H9 (cell line): Measurements from ENCODE around the gene CHAF1A. TPM values are rescaled to one million over a fixed set of nuclear protein-coding genes. Genes with fewer than 3 reads are reported as not detected.

Source experiments
- DNase-seq: peaks from one replicate; pipeline ENCODE4 v3.0.0-alpha.2; 2017
- H2AFZ ChIP-seq: one replicate; pipeline ENCODE4 v1.6.1; 2013; ENCODE audit warnings: mild to moderate bottlenecking, low read length, control low read depth, moderate library complexity
- H2AK5ac ChIP-seq: 2 replicates; pipeline ENCODE4 v1.6.1; 2013; ENCODE audit warnings: low read length, control low read depth, mixed read lengths; ENCODE audit not compliant: insufficient read length
- H2BK120ac ChIP-seq: one replicate; pipeline ENCODE4 v1.6.1; 2013; ENCODE audit warnings: low read depth, mild to moderate bottlenecking, low read length, control low read depth, inconsistent platforms; ENCODE audit not compliant: poor library complexity, severe bottlenecking
- H2BK12ac ChIP-seq: 2 replicates; pipeline ENCODE4 v1.6.1; 2013; ENCODE audit warnings: low read length, control low read depth, mixed read lengths, low read depth; ENCODE audit not compliant: insufficient read length
- H2BK15ac ChIP-seq: 2 replicates; pipeline ENCODE4 v1.6.1; 2013; ENCODE audit warnings: low read depth, low read length, control low read depth
- H2BK20ac ChIP-seq: one replicate; pipeline ENCODE4 v1.6.1; 2013; ENCODE audit warnings: low read depth, mild to moderate bottlenecking, low read length, control low read depth, inconsistent platforms; ENCODE audit not compliant: poor library complexity, severe bottlenecking
- H2BK5ac ChIP-seq: 2 replicates; pipeline ENCODE4 v1.6.1; 2013; ENCODE audit warnings: low read length, control low read depth, mixed read lengths; ENCODE audit not compliant: insufficient read length
- H3K14ac ChIP-seq: 2 replicates; pipeline ENCODE4 v1.6.1; 2013; ENCODE audit warnings: low read length, control low read depth; ENCODE audit not compliant: insufficient read depth
- H3K18ac ChIP-seq: 2 replicates; pipeline ENCODE4 v1.6.1; 2013; ENCODE audit warnings: low read depth, mild to moderate bottlenecking, mixed read lengths, low read length, control low read depth; ENCODE audit not compliant: insufficient read length
- H3K23ac ChIP-seq: 2 replicates; pipeline ENCODE4 v1.6.1; 2013; ENCODE audit warnings: low read length, control low read depth, mixed read lengths, low read depth; ENCODE audit not compliant: insufficient read length
- H3K23me2 ChIP-seq: 2 replicates; pipeline ENCODE4 v1.6.1; 2013; ENCODE audit warnings: low read depth, mild to moderate bottlenecking, mixed read lengths, low read length, control low read depth; ENCODE audit not compliant: insufficient read length, poor library complexity, severe bottlenecking
- H3K27ac ChIP-seq: 2 replicates; pipeline ENCODE4 v1.5.1; 2013; ENCODE audit warnings: low read length, control low read depth, mixed read lengths, low read depth; ENCODE audit not compliant: insufficient read length
- H3K27me3 ChIP-seq: 2 replicates; pipeline ENCODE4 v1.6.1; 2013; ENCODE audit warnings: low read length, control low read depth, inconsistent platforms; ENCODE audit not compliant: insufficient read depth
- H3K4ac ChIP-seq: 2 replicates; pipeline ENCODE4 v1.6.1; 2013; ENCODE audit warnings: low read depth, mild to moderate bottlenecking, control low read depth, inconsistent platforms, low read length, moderate library complexity
- H3K4me1 ChIP-seq: 2 replicates; pipeline ENCODE4 v1.6.1; 2013; ENCODE audit warnings: low read length, control low read depth, inconsistent platforms; ENCODE audit not compliant: insufficient read depth
- H3K4me2 ChIP-seq: 2 replicates; pipeline ENCODE4 v1.6.1; 2013; ENCODE audit warnings: low read length, control low read depth, mixed read lengths; ENCODE audit not compliant: insufficient read length, insufficient read depth
- H3K56ac ChIP-seq: 2 replicates; pipeline ENCODE4 v1.6.1; 2013; ENCODE audit warnings: low read depth, mild to moderate bottlenecking, mixed read lengths, low read length, control low read depth; ENCODE audit not compliant: insufficient read length
- H3K79me1 ChIP-seq: 2 replicates; pipeline ENCODE4 v1.6.1; 2013; ENCODE audit warnings: low read depth, mild to moderate bottlenecking, moderate library complexity, low read length, control low read depth, inconsistent platforms; ENCODE audit not compliant: insufficient read depth, poor library complexity, severe bottlenecking
- H3K79me2 ChIP-seq: 2 replicates; pipeline ENCODE4 v1.6.1; 2013; ENCODE audit warnings: low read length, control low read depth, inconsistent platforms; ENCODE audit not compliant: insufficient read depth
- H3K9ac ChIP-seq: 2 replicates; pipeline ENCODE4 v1.6.1; 2013; ENCODE audit warnings: low read length, control low read depth, mixed read lengths; ENCODE audit not compliant: insufficient read length; ENCODE audit errors: extremely low read depth
- H3K9me3 ChIP-seq: one replicate; pipeline ENCODE4 v1.6.1; 2013; ENCODE audit warnings: low read depth, low read length, inconsistent platforms; ENCODE audit not compliant: control insufficient read depth
- H3T11ph ChIP-seq: one replicate; pipeline ENCODE4 v1.6.1; 2013; ENCODE audit warnings: mild to moderate bottlenecking, low read length, control low read depth, inconsistent platforms
- H4K20me1 ChIP-seq: one replicate; pipeline ENCODE4 v1.6.1; 2013; ENCODE audit not compliant: control insufficient read depth, insufficient read length, insufficient read depth
- H4K5ac ChIP-seq: 2 replicates; pipeline ENCODE4 v1.6.1; 2013; ENCODE audit warnings: low read depth, mild to moderate bottlenecking, mixed read lengths, low read length, control low read depth; ENCODE audit not compliant: insufficient read length
- H4K8ac ChIP-seq: replicated peaks from 2 replicates; pipeline ENCODE4 v1.6.1; 2013; ENCODE audit warnings: low read length, control low read depth, mixed read lengths, low read depth; ENCODE audit not compliant: insufficient read length
- H4K91ac ChIP-seq: 2 replicates; pipeline ENCODE4 v1.6.1; 2013; ENCODE audit warnings: low read depth, mild to moderate bottlenecking, moderate library complexity, mixed read lengths, low read length, control low read depth; ENCODE audit not compliant: insufficient read length
- H3K27ac Mint-ChIP-seq, 3 experiments: 2 replicates in 2 of 3; 3 replicates in 1 of 3; pipeline ENCODE4 v1.8.0; 2020 to 2021; ENCODE audit warnings: mixed read lengths in 3 of 3, mild to moderate bottlenecking in 1 of 3, moderate library complexity in 1 of 3
- H3K27me3 Mint-ChIP-seq: 2 replicates; pipeline ENCODE4 v1.8.0; 2021; ENCODE audit warnings: low read depth, mild to moderate bottlenecking, moderate library complexity, mixed read lengths
- H3K36me3 Mint-ChIP-seq, 3 experiments: 2 replicates in 2 of 3; 3 replicates in 1 of 3; pipeline ENCODE4 v1.8.0; 2020 to 2021; ENCODE audit warnings: low read depth in 3 of 3, mixed read lengths in 3 of 3; ENCODE audit not compliant: insufficient read depth in 1 of 3
- H3K4me1 Mint-ChIP-seq, 2 experiments: 2 replicates each; pipeline ENCODE4 v1.8.0; 2020; ENCODE audit warnings: mixed read lengths in 2 of 2
- H3K4me3 Mint-ChIP-seq, 2 experiments: 2 replicates in 1 of 2; 3 replicates in 1 of 2; pipeline ENCODE4 v1.8.0; 2020 to 2021; ENCODE audit warnings: mild to moderate bottlenecking in 2 of 2, mixed read lengths in 2 of 2, moderate library complexity in 1 of 2
- H3K9me3 Mint-ChIP-seq, 2 experiments: 2 replicates in 1 of 2; 3 replicates in 1 of 2; pipeline ENCODE4 v1.8.0; 2020; ENCODE audit warnings: mild to moderate bottlenecking in 2 of 2, mixed read lengths in 2 of 2, moderate library complexity in 1 of 2
- WGBS: extraction: QIAGEN DNeasy Blood & Tissue Kit; methylation state at CpG from one replicate; pipeline ENCODE4 v1.1.7; 2013; ENCODE audit warnings: missing lambda C conversion rate, low lambda C conversion rate, mixed read lengths; ENCODE audit not compliant: insufficient read length; ENCODE audit errors: extremely low coverage; 5-methylcytosine and 5-hydroxymethylcytosine counted together
- total RNA-seq: library from RNA; stranded (reverse); gene quantifications from 2 replicates; pipeline ENCODE4 v1.2.1, GENCODE V29; 2021
- TF ChIP-seq, protein P1 (sequence below): fragments of 200-600 bp; sonication (generic); conservative IDR thresholded peaks from 3 replicates; pipeline ENCODE4 v1.8.0; 2021; ENCODE audit warnings: antibody characterized with exemption, mild to moderate bottlenecking

CHAF1A gene
- total RNA-seq, 1 experiment from 2014 or later: 143 TPM

GRCh38 chr19:4390017-4390566 is 12.3 kb upstream of the CHAF1A start:
- Mint-ChIP-seq H3K4me1 (peaks cover 37 to 60% of the 10 kb centered on the region in 2 experiments), H3K27me3 (no peaks in the 10 kb centered on the region; the same call in 1 of the 2 replicates), H3K4me3 (peak overlapping the region; percentile 24 to 83; a peak in 4 of 5 replicates), H3K9me3 (no peaks in the 10 kb centered on the region), H3K36me3 (peaks cover 3 to 17% (median 9%) of the 10 kb centered on the region in 3 experiments; a peak in 6 of 7 replicates), H3K27ac (peak overlapping the region in 2 of 3 experiments; percentile 62 to 98; a peak in 5 of 7 replicates)
- H3K27ac ChIP-seq: no peak overlapping the region
- peaks cover 16% of the 10 kb centered on the region; the same call in 1 of the 2 replicates for H3K79me2 ChIP-seq
- H2BK20ac ChIP-seq: no peak overlapping the region
- H3K27me3 ChIP-seq: no peaks in the 10 kb centered on the region
- H3K14ac ChIP-seq: 0 out of 2 replicates have a peak overlapping the region, but pooled peaks have one; percentile 28
- H2AFZ ChIP-seq: no peak overlapping the region
- H3K79me1 ChIP-seq: peaks cover 6% of the 10 kb centered on the region
- H3K4me2 ChIP-seq: peak overlapping the region; percentile 40
- no peak overlapping the region; the same call in 1 of the 2 replicates for H3K4ac ChIP-seq
- H2BK5ac ChIP-seq: no peak overlapping the region
- H4K91ac ChIP-seq: peak overlapping the region; percentile 49
- no peak overlapping the region for H2BK15ac ChIP-seq
- no peaks in the 10 kb centered on the region for H3K9me3 ChIP-seq
- DNase-seq: no peak
- no peaks in the 10 kb centered on the region; the same call in 1 of the 2 replicates for H3K4me1 ChIP-seq
- no peak overlapping the region for H4K5ac ChIP-seq
- no peak overlapping the region for H2BK120ac ChIP-seq
- no CpG with 5 or more reads among the region's 12 CpGs for WGBS
- H3K18ac ChIP-seq: no peak overlapping the region
- no peak overlapping the region for H2BK12ac ChIP-seq
- no peak overlapping the region for H4K8ac ChIP-seq
- no peaks in the 10 kb centered on the region for H4K20me1 ChIP-seq
- TF ChIP-seq, protein P1, sequence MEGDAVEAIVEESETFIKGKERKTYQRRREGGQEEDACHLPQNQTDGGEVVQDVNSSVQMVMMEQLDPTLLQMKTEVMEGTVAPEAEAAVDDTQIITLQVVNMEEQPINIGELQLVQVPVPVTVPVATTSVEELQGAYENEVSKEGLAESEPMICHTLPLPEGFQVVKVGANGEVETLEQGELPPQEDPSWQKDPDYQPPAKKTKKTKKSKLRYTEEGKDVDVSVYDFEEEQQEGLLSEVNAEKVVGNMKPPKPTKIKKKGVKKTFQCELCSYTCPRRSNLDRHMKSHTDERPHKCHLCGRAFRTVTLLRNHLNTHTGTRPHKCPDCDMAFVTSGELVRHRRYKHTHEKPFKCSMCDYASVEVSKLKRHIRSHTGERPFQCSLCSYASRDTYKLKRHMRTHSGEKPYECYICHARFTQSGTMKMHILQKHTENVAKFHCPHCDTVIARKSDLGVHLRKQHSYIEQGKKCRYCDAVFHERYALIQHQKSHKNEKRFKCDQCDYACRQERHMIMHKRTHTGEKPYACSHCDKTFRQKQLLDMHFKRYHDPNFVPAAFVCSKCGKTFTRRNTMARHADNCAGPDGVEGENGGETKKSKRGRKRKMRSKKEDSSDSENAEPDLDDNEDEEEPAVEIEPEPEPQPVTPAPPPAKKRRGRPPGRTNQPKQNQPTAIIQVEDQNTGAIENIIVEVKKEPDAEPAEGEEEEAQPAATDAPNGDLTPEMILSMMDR: no peak
- no peak overlapping the region for H3K23ac ChIP-seq
- H2AK5ac ChIP-seq: no peak overlapping the region
- H3K23me2 ChIP-seq: no peaks in the 10 kb centered on the region
- H3T11ph ChIP-seq: no peak overlapping the region
- H3K56ac ChIP-seq: no peak overlapping the region
- H3K9ac ChIP-seq: peak overlapping the region; percentile 5
